ENCODE results near the gene GRM1.
A peak's percentile ranks its signal among the peaks of the same experiment; 100 is the strongest.

GRM1 gene

DNA sequence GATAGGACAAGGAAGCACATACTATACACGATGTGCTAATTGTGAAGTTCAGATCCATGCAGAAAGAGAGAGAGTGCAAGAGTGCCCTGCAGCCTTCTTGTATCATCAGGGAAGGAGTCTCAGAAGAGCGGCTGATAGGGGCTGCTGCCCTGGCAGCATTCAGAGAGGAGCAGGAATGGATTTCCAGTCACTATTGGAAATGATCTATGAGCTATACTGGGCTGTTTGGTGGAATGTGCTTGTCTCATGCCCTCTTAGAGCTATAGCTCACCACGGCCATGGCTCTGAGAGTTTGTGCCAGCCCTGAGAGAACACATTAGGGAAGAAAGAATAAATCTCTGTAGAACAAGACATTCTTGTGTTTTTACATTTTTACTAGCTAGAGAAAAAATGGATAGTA is 302.2 kb downstream of the GRM1 start:
- DNase-seq (ENCODE audit: low read depth) = no peak

DNA sequence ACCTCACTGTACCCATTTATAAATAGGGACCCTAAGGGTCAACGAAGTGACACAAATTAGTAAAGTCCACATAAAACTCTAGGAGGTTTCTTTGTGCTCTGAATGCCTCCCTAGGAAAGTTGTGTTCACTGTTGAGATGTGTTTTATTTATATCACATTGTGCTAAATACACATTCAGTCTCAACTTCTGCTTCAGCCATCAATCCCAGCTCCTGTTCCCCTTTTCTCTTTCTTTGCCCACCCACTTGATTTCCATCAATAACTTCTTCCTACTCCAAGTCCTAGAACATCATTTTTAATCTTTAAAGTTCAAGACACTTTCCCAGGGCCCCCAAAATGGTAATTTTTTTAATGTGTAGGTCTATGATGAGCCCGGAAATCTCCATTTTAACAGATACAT is 306.5 kb downstream of the GRM1 start:
- no peak for DNase-seq (ENCODE audit: low read depth)

DNA sequence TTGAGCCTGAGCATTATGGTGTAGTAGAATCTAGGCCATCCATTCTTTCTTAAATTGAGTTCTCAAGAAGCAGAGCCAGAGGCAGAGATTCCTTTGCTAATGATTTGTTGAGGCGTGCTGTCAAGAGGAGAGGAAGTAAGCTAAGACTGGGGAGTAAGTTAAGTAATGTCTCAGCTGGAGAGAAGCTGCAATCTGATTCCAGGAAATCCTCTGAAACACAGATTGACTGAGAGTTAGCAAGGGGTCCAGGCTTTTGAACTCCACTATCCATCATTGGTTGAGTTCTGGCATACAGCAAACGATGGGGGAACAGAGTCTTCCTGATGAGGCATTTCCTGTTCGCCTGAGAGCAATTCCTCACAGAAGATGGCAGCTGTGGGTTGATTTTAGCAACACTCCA is 307.3 kb downstream of the GRM1 start:
- no peak for DNase-seq (ENCODE audit: low read depth)

DNA sequence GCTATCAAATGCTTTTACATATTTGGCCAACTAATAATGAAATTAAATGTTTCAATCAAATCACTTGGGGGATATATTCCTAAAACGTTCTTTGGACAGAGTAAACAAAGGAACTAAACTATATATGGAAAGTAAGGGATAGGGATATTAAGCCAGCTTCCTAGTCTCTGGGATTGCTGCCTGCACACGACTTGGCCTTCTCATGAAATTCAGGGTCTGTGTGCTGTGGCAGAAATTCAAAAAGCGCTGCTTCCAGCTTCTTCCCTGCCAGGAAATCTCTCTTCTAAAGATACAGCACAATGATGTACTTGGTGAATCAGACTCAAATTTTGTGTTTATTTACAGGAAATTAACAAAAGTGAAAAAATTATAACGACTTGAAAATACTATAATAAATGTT is 308.5 kb downstream of the GRM1 start:
- DNase-seq (ENCODE audit: low read depth) = no peak

DNA sequence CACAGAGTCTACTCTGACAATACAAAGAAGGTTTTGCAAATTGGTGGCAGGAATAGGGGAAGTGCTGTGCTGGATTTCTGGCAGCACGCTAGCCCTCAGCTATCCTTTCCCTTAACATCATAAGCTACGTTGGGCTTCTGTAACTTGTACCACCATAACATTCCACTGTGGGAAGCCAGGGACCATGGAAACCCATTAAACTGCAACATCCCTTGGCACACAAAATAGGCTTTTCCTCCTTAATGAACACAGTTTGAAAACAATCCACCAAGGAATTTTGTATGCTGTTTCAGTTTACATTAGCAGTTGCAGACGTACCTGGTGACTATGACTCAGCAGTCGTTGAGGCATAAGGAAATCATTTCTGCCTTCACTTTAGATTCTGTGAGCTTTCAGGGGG is 310.9 kb downstream of the GRM1 start:
- no peak for DNase-seq (ENCODE audit: low read depth)

DNA sequence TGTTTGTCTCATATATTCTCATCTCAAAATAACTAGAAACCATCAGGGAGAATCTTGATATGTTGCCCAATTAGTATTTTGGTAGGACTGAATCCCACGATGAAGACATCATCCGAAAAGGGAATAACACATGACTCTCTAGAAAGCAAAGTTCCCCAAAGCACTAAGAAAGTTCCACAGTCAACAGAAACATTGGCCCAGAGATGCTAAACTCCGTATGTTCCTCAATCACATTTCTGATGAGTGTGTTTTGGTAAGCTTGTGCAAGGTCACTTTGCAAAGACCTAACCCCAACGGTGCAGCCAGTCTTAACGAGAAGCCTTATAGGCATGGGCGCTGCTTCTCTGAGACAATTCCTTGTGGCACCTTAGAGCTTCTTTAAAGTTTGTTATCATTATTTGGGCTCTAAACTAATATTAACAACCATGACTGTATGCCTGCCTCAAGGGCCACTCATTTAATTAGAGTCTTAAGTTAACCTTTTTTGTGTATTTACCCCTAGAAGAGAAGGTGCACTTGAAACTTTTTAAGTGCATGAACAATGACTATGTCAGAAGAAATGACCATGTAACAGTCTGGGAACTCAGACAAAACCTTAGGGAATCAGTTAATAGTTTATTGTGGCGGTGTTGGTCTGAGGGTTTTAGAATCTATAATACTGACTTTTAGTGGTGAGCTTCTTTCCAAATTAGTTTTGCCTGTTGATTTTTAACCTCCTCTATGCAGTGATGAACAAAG is 312.8 kb downstream of the GRM1 start:
- no peak for DNase-seq (ENCODE audit: low read depth)

DNA sequence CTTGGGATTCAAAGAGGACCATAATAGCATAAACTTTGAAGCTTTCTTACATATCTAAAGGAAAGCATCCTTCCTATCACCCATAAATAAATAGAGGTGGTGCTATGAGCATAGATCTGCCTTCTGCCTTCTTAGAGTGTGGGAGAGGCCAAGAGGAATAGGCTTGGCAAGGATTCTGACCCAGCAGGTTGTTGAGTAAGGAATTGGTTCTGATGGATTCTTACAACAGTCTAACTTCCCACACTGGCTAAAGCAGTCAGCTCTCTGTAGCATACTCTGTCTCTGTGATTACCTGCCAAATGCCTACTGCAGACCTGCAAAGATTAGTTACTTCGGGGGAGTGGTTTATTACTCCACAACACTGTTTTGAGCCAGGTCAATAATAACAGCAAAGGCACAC is 316.7 kb downstream of the GRM1 start:
- no peak for DNase-seq (ENCODE audit: low read depth)

DNA sequence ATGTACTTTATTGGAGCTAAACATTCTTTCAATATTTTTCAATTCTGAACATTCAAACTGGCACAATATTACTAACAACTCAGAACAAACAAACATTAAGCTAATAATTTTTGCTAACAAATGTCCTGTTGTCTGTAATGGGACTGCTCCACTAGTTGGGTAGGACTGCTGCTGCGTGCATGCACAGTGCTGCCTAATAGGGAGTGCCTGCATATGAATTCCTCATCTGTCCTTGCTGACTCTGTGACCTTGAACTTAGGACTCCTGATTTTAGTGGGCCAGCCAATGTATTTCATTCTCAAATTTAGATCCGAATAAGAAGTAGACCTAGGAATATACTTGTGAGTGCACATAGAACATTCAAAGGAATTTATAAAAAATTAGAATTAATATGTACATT is 318.2 kb downstream of the GRM1 start:
- no peak for DNase-seq (ENCODE audit: low read depth)

DNA sequence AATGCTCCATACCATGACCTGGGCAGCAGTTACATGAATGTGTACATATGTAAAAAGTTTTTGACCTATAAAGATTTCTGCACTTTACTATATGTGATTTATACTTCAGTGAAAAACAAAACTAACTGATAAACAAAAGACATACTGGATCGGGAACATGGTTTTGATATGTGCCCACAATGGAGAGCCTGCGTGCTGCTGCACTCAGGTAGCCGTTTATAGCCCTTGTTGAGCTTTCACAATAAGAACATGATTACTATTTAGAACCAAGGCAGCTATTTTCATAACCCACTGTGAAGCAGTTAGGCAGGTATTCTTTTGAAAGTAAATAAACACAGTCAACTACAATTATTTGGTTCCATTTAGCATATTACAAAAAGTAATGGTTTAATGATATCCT is 318.8 kb downstream of the GRM1 start:
- no peak for DNase-seq (ENCODE audit: low read depth)

DNA sequence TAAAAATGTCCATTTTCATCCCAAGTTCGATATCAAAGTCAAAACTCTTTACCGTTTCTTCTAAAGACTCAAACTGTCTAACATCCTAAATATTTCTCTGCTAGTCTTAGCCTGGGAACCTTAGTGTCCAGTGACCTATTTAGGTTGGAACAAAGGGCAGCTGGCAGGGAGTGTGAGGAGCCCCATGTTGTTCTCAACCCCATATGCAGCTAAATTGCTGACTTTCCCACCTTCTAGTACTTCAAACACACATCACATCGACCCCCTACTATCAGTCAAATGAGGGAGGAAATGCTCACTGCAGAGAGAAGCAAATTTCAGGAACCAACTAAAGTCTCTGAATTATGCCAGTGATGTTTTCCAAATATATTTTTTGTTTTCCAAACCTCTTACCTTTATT is 322.2 kb downstream of the GRM1 start:
- DNase-seq (ENCODE audit: low read depth) = no peak

DNA sequence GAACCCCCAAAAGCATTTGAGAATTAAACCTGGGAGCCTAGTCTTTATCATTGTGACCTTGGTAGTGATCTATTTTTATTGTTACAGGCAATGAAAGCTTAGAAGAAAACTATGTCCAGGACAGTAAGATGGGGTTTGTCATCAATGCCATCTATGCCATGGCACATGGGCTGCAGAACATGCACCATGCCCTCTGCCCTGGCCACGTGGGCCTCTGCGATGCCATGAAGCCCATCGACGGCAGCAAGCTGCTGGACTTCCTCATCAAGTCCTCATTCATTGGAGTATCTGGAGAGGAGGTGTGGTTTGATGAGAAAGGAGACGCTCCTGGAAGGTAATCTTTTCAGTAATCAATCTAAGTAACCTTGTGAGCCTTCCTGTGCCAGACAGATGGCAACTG is 323.3 kb downstream of the GRM1 start:
- no peak for DNase-seq (ENCODE audit: low read depth)

DNA sequence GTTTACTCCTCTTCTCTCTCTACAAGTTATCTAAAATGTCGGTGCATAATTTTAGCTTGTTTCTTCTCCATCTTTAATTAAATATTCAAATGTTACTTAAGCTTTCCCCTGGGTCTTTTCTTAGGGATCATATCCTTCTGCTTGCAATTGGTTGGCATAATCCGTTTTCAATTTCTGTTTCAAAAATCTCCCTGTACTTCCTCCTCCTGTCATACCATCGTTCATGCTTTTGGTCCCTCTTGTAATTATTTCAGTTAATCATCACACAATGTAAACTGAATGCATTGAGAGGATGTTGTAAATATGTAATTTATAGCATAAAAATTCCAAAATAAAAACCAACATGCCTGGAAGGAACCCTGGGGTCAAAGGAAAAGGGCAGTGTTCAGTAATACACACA is 325.6 kb downstream of the GRM1 start:
- DNase-seq (ENCODE audit: low read depth) = no peak

DNA sequence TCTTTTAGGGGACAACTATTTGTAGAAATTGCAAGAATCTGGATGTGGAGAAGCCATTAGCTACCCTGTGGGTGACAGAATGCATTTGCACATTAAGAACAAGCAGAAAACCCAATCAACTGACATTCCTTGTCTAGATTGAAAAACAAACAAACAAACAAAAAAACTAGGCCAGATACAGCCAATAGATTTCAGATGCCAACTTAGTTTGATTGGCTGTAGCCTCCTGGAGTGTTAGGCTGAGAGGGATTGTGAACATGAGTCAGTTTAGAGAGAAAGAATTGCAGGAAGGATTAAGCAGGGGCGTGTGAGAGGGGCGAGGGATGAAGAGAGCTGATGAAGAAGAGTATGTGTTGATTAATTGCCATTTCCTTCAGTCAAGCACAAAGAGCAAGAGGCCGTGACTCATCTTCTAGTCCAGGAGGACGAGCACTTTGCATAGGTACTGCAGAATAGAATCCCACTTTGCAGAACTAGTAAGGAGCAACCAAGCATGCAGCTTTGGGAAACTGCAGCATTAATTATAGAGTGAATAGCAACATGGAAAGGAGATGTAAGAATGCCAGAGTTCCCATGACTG is 326.7 kb downstream of the GRM1 start:
- no peak for DNase-seq (ENCODE audit: low read depth)

DNA sequence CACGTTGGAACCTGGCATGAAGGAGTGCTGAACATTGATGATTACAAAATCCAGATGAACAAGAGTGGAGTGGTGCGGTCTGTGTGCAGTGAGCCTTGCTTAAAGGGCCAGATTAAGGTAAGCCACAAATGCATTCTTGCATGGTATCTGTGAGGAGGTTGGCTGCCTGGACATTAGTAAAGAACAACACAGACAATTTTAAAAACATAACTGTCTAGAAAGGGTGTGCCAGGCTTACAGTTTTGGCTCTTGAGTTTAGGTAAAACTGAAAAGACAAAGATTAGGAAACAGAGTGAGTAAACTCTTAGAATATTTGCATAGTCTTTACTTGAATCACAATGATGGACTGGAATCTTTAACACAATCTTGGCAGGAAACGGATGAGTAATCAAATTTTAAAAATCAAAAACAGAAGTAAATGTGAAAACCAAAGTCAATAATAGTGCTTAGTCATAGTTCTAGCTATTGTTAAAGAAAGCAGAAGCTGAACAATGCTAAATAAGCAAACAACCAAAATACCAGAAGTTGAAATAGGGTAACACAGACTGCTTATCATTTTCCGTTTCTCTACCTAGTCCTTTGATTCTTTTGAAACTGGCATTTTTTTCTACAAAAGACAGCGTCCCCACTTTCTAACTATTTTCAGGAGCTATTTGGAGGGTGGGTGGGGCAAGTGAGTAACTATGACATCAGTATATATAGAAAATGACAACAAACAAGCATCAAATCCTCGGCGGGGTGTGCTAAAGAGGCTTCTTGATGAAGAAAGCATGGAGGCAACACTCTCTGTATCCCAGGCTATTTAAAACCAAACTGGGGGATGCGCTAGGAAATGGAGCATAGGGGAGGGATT is 328.9 kb downstream of the GRM1 start:
- DNase-seq (ENCODE audit: low read depth) = peak; percentile 76

DNA sequence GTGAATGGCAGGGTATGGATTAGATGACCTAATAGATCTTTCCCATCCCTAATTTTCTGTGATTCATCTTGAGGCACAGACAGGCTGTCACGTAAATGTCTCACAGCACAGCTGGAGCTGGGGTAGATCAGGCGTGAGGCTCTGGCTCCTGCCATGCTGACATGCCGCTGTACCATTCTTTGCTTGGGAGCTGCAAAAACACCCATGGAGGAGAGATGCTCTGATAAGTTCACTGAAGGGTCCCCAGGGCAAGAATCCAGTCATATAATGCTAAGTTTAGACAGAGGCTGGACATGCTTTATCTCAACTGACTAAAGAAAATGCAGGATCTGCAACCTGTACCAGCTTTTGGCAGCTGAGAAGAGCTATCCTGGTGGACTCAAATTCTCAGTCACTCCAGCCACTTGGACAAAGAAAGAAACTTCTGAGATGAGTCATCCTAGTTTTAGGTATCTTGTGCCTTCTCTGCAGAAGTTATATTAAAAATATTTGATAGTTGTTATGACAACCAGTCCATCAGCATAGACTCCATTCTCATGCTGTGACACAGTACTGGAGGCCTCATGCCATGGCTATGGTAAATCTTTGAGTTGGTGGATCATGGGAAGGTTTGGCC is 329.7 kb downstream of the GRM1 start:
- peak; percentile 38 for DNase-seq (ENCODE audit: low read depth)

DNA sequence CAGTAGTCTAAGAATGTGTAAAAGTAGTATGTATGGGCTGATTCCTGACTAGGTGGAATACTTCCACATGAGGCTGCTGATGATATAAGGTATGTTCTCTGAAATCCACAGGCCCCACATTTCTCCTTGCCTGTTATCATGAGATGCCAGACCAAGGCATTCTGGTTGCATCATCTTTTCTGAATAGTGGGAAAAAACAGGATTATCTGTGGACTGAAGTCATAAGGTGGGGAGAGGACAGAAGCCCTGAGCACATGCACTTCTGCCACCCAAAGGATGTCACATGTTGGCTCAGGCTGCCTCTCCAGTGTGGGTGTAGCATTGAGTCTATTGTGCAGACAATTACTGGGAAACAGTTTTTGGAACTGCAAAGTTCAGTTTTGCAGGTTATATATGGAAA is 330.3 kb downstream of the GRM1 start:
- no peak for DNase-seq (ENCODE audit: low read depth)

DNA sequence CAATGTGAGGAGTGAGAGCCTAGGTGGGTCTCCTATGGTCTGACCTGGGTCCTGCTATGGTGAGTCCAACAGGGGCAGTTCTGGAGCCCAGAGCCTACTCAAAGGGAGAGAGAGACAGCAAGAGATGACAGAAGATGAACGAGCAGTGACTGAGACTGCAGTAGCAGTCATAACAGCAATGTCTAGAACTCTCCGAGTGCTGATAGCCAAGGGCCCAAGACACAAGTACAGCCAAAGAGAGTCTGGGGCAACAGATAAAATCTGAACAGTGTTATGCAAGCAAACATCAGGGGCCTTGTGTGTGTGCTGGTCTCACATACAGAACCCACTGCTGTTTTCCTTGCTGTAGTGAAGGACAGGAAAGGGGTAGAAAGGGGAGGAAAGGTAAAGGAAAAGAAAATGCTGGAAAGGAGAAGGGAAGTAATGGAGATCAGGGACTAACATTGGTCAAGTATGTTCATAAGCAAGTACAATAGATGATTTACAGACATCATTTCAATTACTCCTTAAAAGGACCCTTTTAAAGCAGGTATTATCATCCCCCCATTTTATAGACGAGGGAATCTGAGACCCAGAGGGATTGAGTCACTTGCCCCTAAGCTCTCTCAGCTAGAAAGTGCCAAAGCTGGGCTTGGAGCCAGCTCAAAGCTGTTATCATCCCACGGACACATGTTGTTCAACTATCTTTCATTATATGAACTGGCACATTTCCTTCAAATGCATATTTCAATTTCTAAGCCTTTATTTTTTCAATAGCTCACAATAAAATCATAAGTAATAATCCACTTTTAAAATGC is 332.5 kb downstream of the GRM1 start:
- DNase-seq (ENCODE audit: low read depth) = no peak

DNA sequence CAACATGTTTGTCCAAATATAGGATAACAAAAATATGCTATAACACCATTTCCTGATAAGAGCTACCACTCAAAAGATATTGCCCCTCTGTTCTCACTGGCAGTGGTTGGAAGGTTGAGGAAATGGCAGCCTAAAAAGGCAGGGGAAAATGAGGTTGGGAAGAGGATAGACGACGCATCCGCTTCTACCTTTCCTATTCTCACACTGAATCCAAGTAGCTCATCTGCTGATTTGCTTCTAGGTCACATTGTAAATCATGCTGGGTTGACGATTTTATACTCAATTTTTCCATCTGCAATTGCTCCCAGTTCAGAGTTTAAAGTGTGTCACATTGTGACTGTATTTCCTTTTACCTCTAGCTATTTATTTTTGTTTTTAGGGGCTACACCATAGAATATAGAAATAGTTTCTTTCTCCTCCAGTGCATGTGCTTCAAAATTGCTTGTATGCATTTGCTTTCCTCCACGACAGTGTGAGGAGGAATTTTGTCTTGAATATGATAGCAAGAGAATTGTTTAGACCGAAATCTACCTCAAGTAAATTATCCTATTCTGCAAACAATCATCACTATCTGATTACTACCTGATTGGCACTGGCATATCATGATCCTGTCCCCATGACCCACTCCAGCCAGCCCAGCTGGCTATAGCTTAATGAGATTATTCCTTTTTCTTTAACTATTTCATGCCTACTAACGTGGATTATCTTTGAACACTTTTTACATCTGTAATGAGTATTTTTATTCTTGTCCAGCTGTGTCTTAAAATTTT is 335.2 kb downstream of the GRM1 start:
- no peak for DNase-seq (ENCODE audit: low read depth)

DNA sequence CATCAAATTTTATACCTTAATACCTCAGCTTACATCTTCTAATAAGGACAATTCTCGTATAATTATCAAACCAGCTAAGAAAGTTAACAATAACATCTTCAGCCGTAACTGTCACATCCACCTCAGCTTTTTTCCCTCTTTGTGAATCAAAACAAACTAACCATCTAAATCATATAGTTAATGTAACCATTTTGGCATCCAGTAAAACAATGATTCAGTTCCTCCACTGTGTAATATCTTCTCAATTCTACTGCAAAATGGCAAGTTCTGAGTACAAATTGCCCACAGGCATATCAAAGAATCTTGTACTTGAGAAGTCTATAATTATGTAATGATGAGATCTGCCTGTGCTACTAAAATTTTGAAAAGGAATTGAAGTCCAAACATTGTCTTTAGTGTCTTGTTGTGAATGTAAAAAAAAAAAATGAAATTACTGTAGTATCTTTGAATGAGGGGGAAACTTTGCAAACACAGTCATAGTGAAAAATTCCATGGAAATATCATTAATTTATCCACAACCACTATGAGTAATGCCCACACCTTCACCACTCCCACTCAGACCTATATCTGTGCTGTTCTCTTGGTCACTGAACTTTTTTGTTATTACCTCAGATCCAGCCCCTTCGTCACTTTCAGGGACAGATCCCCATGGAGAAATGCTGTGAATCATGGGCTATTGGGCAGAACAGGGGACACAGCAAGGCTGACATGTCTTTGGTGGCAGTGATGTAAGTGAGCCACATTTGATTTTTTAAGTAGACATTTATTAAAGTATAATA is 336.1 kb downstream of the GRM1 start:
- no peak for DNase-seq (ENCODE audit: low read depth)

DNA sequence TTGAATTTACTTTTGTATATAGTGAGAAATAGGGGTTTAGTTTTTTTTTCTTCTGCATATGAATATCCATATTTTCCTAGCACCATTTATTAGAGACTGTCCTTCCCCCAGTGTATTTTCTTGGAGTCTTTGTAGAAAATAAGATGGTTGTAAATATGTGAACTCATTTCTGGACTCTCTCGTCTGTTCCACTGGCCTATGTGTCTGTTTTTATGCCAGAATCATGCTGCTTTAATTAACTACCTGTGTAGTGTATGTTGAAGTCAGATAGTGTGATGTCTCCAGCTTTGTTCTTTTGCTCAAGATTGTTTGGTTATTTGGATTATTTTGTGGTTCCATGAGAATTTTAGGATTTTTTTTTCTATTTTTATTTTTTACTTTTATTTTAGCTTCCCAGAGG is 338.2 kb downstream of the GRM1 start:
- DNase-seq (ENCODE audit: low read depth) = no peak

All from fibroblast of the conjunctiva (primary cell).